Measurements from ENCODE around the gene BGN. TPM values are rescaled to one million over a fixed set of nuclear protein-coding genes. Genes with fewer than 3 reads are reported as not detected.

The BGN gene
- total and polyA plus RNA-seq, 5 donors: 167 to 244 (median 204) TPM

DNA sequence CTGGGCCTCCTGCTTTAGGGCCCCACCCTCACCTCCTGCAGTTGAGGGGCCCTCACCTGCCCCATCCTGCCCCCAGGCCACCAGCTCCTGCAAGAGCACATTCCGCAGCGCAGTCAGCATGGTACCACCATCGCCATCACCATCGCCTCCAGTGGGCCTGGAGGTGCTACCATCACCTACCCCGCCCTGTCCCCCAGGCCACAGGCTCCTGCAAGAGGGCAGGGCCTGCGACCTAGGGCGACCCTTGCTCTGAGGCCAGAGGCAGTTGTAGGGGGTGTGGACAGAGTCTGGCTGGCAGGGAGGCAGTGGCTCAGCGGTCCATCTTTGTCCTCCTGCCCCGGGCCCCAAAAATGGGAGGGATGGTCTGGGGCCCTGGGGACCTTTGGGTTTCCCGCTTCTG is 20.5 kb upstream of the BGN start:
- Histone ChIP-seq H3K27me3 (ENCODE audit: control insufficient read depth, insufficient read depth) (no peaks in the 10 kb centered on the region), H3K9me3 (ENCODE audit: control insufficient read depth, low read length) (no peaks in the 10 kb centered on the region), H3K4me3 (ENCODE audit: low read length) (no peak overlapping the region), H3K4me1 (ENCODE audit: control insufficient read depth, insufficient read depth, low read length) (peaks cover 6% of the 10 kb centered on the region), H3K27ac (ENCODE audit: low read length) (no peak overlapping the region)
- ATAC-seq: no peak
- intact Hi-C loops (cut with DNase I): no loop called here
- WGBS: 73% methylated on average over 10 of the region's 10 CpGs
- no peak for DNase-seq

DNA sequence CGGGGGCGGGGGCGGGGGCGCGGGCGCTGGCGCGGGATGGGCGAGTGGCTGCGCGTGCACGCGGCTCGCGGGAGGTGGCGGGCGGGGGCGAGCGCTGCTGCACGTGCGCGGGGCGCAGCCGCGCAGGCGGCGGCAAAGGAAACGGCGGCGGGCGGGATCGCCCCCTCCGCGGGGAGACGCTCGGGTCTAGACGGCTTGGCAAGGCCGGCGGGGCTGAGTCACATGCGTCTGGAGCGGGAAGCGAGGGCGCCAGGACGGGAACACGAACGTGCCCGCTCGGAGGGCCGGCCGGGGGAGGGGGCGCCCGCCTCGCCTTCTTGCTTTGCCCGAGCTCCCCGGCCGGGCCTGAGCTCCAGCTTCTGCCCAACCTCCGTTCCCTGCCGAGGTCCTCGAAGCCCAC is 20.1 kb upstream of the BGN start:
- no peaks in the 10 kb centered on the region for H3K9me3 ChIP-seq (ENCODE audit: control insufficient read depth, low read length)
- H3K27me3 ChIP-seq (ENCODE audit: control insufficient read depth, insufficient read depth): no peaks in the 10 kb centered on the region
- DNase-seq: peak; percentile 83 to 93 (median 93)
- intact Hi-C loops (cut with DNase I): no loop called here
- H3K27ac ChIP-seq (ENCODE audit: low read length): no peak overlapping the region
- 1% methylated on average over 49 of the region's 59 CpGs for WGBS
- peaks cover 6% of the 10 kb centered on the region for H3K4me1 ChIP-seq (ENCODE audit: control insufficient read depth, insufficient read depth, low read length)
- H3K4me3 ChIP-seq (ENCODE audit: low read length): no peak overlapping the region
- peak; percentile 13 to 14 for ATAC-seq

DNA sequence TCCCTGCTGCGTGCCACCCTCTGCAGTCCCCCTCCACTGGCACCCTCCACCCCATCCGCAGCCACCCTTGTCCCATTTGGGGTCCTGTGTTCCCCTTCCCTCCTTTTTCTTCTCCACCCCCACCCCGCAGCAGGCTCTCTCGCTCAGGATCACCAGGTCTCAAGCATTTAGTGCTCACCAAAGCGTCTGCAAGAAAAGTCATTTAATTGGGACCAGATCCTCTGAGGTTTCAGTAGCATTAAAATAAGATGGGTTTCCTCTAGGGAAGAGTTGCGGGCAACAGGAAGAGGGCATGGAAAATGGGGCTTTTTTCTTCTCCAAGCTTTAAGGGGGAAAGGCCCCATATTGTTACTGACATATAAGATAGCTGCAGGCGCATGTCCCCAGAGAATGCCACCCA is 19.5 kb upstream of the BGN start:
- Histone ChIP-seq H3K4me1 (ENCODE audit: control insufficient read depth, insufficient read depth, low read length) (peaks cover 6% of the 10 kb centered on the region), H3K9me3 (ENCODE audit: control insufficient read depth, low read length) (no peaks in the 10 kb centered on the region), H3K27me3 (ENCODE audit: control insufficient read depth, insufficient read depth) (no peaks in the 10 kb centered on the region), H3K4me3 (ENCODE audit: low read length) (no peak overlapping the region), H3K27ac (ENCODE audit: low read length) (no peak overlapping the region)
- no peak for ATAC-seq
- DNase-seq: peak in 1 of 3 donors; percentile 54
- intact Hi-C loops (cut with DNase I): no loop called here
- 81% methylated on average over 7 of the region's 7 CpGs for WGBS

DNA sequence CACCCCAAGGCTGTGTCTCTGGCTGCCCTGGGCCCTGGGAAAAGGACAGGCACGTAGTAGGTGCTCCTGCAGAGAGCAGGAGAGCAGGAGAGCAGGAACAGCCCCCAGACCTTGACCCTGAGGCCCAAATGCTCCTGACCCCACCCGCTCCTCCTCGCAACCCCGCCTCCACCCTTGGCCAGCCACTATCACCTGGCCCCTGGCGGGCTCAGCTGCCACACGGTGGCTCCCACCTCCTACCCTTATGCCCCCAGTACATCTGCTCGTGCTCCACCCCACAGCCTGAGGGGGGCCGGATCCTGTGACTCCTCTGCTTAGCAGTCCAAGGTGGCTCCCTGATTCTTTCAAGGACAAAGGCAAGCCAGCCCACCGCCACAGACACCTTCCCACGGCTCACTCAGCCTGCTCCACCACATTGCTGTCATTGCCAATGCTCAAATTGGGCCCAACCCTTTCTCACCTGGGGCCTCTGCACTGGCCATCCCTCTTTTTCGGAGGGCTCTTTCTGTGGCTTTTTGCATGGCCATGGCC is 19.0 kb upstream of the BGN start:
- no peak for ATAC-seq
- DNase-seq: peak in 1 of 3 donors; percentile 51
- Histone ChIP-seq H3K4me3 (ENCODE audit: low read length) (no peak overlapping the region), H3K9me3 (ENCODE audit: control insufficient read depth, low read length) (no peaks in the 10 kb centered on the region), H3K27ac (ENCODE audit: low read length) (no peak overlapping the region), H3K4me1 (ENCODE audit: control insufficient read depth, insufficient read depth, low read length) (peaks cover 6% of the 10 kb centered on the region), H3K27me3 (ENCODE audit: control insufficient read depth, insufficient read depth) (no peaks in the 10 kb centered on the region)
- intact Hi-C loops (cut with DNase I): no loop called here
- 91% methylated on average over 11 of the region's 11 CpGs for WGBS

DNA sequence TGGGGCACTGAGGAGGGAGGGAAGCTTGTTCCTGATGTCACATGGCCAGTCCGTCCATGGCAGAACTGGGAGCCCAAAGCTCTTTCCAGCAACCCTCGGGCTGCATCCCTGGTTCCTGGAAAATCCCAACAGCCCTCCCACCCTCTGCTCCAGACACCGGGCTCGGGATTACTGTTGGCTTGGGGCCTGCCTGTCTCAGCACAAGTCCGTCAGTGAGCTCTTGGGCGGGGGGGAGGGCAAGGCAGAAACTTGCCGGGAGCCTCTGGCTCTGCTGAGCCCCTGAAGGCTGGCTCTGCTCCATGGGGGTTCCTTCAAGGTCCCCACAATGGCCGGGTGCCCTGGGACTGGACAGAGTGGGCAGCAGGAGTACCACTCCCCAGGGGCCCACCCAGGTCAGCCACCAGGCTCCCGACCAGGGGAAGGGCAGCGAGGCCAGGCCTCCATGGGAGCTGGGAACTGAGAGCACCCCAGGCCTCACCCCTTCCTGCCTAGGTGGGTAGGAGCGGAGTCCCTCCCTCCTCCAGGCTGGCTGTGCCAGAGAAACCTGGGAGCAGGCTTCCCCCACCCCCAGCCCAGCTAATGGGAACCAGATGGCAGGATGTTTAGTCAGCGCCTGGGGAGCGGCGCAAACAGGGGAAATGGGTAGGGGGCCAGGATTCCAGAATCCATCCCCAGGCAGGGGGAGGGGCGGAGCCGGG is 18.0 kb upstream of the BGN start:
- ATAC-seq (peak; percentile 56 to 65), DNase-seq (peak; percentile 78 to 88 (median 87))
- Histone ChIP-seq H3K4me1 (ENCODE audit: control insufficient read depth, insufficient read depth, low read length) (peaks cover 6% of the 10 kb centered on the region), H3K27ac (ENCODE audit: low read length) (peak overlapping the region; percentile 87), H3K4me3 (ENCODE audit: low read length) (no peak overlapping the region), H3K27me3 (ENCODE audit: control insufficient read depth, insufficient read depth) (no peaks in the 10 kb centered on the region), H3K9me3 (ENCODE audit: control insufficient read depth, low read length) (no peaks in the 10 kb centered on the region)
- intact Hi-C loops (cut with DNase I): no loop called here
- WGBS: 38% methylated on average over 16 of the region's 16 CpGs

DNA sequence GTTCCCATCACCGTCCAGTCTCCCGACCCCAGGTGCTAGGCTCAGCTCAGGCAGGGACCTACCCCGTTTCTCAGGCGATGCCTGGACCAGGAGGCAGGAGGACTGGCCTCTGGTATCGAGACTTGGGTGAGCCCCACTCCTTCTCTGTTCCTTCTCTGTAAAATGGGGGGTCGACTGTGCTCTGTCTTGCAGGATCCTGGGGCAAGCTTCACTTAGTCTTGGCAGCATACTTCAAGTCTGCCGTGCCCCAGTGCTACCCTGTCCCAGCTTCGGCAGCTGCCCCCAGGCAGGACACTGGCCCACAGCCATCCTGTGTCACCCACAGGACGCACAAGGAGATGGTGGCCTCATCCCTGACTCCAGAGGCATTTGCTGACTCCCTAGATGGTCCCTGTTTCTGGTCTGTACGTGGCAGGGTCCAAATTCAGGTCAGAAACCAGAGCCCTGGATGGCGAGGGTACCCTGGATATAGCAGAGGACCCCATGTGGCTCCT is 17.4 kb upstream of the BGN start:
- WGBS: 44% methylated on average over 11 of the region's 11 CpGs
- no peak for DNase-seq
- H3K4me1 ChIP-seq (ENCODE audit: control insufficient read depth, insufficient read depth, low read length): peaks cover 6% of the 10 kb centered on the region
- no peak for ATAC-seq
- H3K9me3 ChIP-seq (ENCODE audit: control insufficient read depth, low read length): no peaks in the 10 kb centered on the region
- intact Hi-C loops (cut with DNase I): no loop called here
- H3K27me3 ChIP-seq (ENCODE audit: control insufficient read depth, insufficient read depth): no peaks in the 10 kb centered on the region
- H3K27ac ChIP-seq (ENCODE audit: low read length): peak overlapping the region; percentile 3
- no peak overlapping the region for H3K4me3 ChIP-seq (ENCODE audit: low read length)

DNA sequence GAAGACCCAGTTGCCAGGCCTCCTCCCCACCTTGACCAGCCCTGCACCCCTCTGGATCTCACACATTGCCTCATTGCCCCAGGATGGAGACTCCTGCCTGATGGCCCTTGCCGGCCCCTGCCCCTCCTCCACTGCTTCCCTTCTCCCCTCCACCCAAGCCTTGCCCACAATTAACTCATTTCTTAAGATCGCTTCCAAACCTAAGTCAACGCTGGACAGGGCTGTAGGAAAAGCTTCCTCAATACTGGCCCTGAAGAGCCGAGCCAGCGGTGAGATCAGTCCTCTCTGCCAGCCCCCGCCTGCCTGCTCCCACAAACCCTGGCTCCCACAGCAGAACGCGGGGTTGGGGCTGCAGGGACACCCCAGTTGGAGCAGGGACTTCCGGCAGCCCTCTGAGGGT is 16.9 kb upstream of the BGN start:
- WGBS: 55% methylated on average over 9 of the region's 9 CpGs
- H3K4me3 ChIP-seq (ENCODE audit: low read length): no peak overlapping the region
- intact Hi-C loops (cut with DNase I): no loop called here
- no peaks in the 10 kb centered on the region for H3K9me3 ChIP-seq (ENCODE audit: control insufficient read depth, low read length)
- DNase-seq (peak in 2 of 3 donors; percentile 45 to 79), ATAC-seq (peak; percentile 23 to 47)
- peaks cover 6% of the 10 kb centered on the region for H3K4me1 ChIP-seq (ENCODE audit: control insufficient read depth, insufficient read depth, low read length)
- H3K27me3 ChIP-seq (ENCODE audit: control insufficient read depth, insufficient read depth): no peaks in the 10 kb centered on the region
- H3K27ac ChIP-seq (ENCODE audit: low read length): peak overlapping the region; percentile 3

DNA sequence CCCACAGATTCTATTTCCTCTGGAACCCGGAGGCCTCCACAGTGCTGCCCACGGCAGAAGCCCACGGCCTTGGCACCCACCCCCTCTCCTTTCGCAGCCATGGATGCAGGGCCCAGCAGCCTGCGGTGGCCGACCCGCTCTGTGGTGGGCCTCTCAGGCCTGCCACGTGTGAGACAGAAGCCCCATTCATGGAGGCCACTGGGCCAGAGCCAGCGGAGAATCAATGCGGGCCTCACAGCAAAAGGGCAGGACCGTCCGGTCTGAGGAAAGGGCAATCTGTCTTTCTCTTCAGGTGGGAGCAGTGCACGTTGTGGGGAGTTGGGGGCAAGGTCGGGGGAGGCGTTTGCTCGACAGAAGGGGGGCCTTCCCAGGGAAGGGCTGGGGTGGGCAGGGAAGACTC is 16.0 kb upstream of the BGN start:
- no peak overlapping the region for H3K27ac ChIP-seq (ENCODE audit: low read length)
- WGBS: 82% methylated on average over 16 of the region's 16 CpGs
- H3K4me1 ChIP-seq (ENCODE audit: control insufficient read depth, insufficient read depth, low read length): peaks cover 6% of the 10 kb centered on the region

DNA sequence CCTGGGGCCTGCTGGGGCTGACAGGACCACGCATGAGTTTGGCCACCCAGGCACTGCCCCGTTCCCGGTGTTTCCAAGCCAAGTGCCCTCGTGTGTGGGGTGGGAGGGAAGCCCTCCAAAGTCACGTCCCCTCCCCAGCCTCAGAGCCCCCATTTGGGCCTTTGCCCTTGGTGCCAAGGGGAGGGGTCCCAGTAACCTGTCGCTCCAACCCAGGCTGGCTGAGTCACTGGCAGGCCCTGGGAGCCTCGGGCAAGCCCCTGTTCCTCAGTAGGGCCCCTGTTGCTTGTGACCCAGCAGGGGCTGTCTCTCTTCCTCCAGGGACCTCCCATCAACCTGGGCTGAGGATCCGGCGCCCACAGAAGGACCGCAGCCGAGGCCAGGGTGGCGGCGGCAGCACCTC is 13.7 kb upstream of the BGN start:
- 91% methylated on average over 13 of the region's 13 CpGs for WGBS
- no peak overlapping the region for H3K4me3 ChIP-seq (ENCODE audit: low read length)
- no peaks in the 10 kb centered on the region for H3K27me3 ChIP-seq (ENCODE audit: control insufficient read depth, insufficient read depth)
- no peak for ATAC-seq
- intact Hi-C loops (cut with DNase I): no loop called here
- H3K27ac ChIP-seq (ENCODE audit: low read length): no peak overlapping the region
- H3K4me1 ChIP-seq (ENCODE audit: control insufficient read depth, insufficient read depth, low read length): peaks cover 4% of the 10 kb centered on the region
- H3K9me3 ChIP-seq (ENCODE audit: control insufficient read depth, low read length): no peaks in the 10 kb centered on the region
- DNase-seq: no peak

More for the DNA sequence above, 16.0 kb upstream of the BGN start:
- intact Hi-C loops (cut with DNase I): no loop called here
- ATAC-seq (no peak), DNase-seq (no peak)
- Histone ChIP-seq H3K4me3 (ENCODE audit: low read length) (no peak overlapping the region), H3K9me3 (ENCODE audit: control insufficient read depth, low read length) (no peaks in the 10 kb centered on the region), H3K27me3 (ENCODE audit: control insufficient read depth, insufficient read depth) (no peaks in the 10 kb centered on the region)

DNA sequence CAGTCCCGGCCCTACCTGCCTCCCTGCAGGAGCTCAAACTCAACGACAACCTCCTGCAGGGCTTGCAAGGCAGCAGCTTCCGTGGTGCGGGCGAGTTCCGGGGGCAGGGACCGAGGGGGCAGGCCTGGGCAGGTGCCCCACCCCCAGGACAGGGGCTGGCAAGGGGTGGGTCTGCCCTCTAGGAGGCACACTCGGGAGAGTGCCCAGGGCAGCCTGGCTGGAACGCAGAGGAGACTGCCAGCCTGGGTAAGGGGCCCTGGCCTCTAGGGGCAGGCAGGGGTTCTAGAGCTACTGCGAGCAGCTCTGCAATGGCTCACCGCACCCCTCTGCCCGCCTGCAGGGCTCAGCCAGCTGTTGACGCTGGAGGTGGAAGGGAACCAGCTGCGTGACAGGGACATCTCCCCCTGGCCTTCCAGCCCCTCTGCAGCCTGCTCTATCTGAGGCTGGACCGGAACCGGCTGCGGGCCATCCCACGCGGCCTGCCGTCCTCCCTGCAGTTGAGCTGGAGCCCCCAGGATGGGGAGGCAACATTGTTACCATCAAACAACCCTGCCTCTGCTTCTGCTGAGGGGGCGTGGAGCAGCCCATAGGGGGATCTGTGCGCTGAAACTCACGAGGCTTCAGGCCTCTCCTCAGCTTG is 12.3 kb upstream of the BGN start:
- Histone ChIP-seq H3K4me1 (ENCODE audit: control insufficient read depth, insufficient read depth, low read length) (no peaks in the 10 kb centered on the region), H3K27ac (ENCODE audit: low read length) (no peak overlapping the region), H3K27me3 (ENCODE audit: control insufficient read depth, insufficient read depth) (no peaks in the 10 kb centered on the region), H3K9me3 (ENCODE audit: control insufficient read depth, low read length) (no peaks in the 10 kb centered on the region), H3K4me3 (ENCODE audit: low read length) (no peak overlapping the region)
- intact Hi-C loops (cut with DNase I): no loop called here
- DNase-seq (no peak), ATAC-seq (no peak)
- 73% methylated on average over 23 of the region's 23 CpGs for WGBS

DNA sequence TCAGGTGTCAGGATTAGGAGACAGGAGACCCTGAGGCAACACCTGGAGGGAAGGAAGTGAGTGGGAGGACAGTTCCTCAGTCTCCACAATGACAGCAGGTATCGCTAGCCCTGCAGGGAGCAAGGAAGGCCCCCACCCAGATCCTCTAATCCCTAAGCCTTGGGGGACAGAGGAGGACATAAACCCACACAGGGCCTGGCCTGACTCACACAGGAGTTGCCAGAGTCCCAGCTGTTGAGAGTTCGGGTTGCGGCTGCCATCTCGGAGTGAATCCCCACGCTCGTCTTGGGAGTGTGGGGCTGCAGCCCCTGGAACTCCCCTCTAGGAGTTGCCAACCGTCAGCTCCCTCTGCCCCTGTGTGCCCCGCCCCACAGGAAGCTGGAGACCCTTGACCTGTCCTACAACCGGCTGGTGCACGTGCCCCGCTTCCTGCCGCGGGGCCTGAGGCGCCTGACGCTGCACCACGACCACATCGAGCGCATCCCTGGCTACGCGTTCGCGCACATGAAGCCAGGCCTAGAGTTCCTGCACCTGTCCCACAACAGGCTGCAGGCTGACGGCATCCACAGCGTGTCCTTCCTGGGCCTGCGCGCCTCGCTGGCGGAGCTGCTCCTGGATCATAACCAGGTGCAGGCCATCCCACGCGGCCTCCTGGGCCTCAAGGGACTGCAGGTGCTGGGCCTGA is 9.2 kb upstream of the BGN start:
- Histone ChIP-seq H3K9me3 (ENCODE audit: control insufficient read depth, low read length) (no peaks in the 10 kb centered on the region), H3K4me3 (ENCODE audit: low read length) (no peak overlapping the region), H3K27me3 (ENCODE audit: control insufficient read depth, insufficient read depth) (no peaks in the 10 kb centered on the region), H3K27ac (ENCODE audit: low read length) (no peak overlapping the region), H3K4me1 (ENCODE audit: control insufficient read depth, insufficient read depth, low read length) (no peaks in the 10 kb centered on the region)
- intact Hi-C loops (cut with DNase I): no loop called here
- no peak for ATAC-seq
- 76% methylated on average over 30 of the region's 30 CpGs for WGBS
- DNase-seq: no peak
